ENCODE data around the gene TENM4. TPM values are rescaled to one million over a fixed set of nuclear protein-coding genes. Genes with fewer than 3 reads are reported as not detected.

The TENM4 gene
- total RNA-seq, 1 experiment from 2014 or later: 9.9 TPM

- H3K4me3 Mint-ChIP-seq (ENCODE audit: unreplicated experiment): no peak overlapping the region
- ChIA-PET CTCF (interaction anchor here (0.6 to 4.9 kb wide), 5 partner anchors 10 to 496 kb away, joined by 3 to 24 read pairs (median 3); no protein-coding TSS in a partner anchor), POLR2A (interaction anchor here (1.6 kb wide), 1 partner anchor 10 kb away, joined by 4 read pairs; no protein-coding TSS in a partner anchor)
- no peak overlapping the region for H3K27ac Mint-ChIP-seq (ENCODE audit: low read depth, unreplicated experiment)
- intact Hi-C loops (cut with micrococcal nuclease): no loop called here
- no peaks in the 10 kb centered on the region for H3K27me3 Mint-ChIP-seq (ENCODE audit: insufficient read depth, unreplicated experiment)
- no peak for DNase-seq (ENCODE audit: unreplicated experiment)
- no TSS peak for BruUV-seq (replicated peaks)
- no peaks in the 10 kb centered on the region for H3K36me3 Mint-ChIP-seq (ENCODE audit: insufficient read depth, unreplicated experiment)
- no peaks in the 10 kb centered on the region for H3K9me3 Mint-ChIP-seq (ENCODE audit: unreplicated experiment)
- TF ChIP-seq, protein P1, sequence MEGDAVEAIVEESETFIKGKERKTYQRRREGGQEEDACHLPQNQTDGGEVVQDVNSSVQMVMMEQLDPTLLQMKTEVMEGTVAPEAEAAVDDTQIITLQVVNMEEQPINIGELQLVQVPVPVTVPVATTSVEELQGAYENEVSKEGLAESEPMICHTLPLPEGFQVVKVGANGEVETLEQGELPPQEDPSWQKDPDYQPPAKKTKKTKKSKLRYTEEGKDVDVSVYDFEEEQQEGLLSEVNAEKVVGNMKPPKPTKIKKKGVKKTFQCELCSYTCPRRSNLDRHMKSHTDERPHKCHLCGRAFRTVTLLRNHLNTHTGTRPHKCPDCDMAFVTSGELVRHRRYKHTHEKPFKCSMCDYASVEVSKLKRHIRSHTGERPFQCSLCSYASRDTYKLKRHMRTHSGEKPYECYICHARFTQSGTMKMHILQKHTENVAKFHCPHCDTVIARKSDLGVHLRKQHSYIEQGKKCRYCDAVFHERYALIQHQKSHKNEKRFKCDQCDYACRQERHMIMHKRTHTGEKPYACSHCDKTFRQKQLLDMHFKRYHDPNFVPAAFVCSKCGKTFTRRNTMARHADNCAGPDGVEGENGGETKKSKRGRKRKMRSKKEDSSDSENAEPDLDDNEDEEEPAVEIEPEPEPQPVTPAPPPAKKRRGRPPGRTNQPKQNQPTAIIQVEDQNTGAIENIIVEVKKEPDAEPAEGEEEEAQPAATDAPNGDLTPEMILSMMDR (IDR thresholded peaks at IDR 0.05; ENCODE audit: unreplicated experiment): no peak
- H3K4me1 Mint-ChIP-seq (ENCODE audit: insufficient read depth, unreplicated experiment): no peaks in the 10 kb centered on the region
Measured at GRCh38 chr11:78725200-78725599, 715.6 kb downstream of the TENM4 start.

- no peaks in the 10 kb centered on the region for H3K27me3 Mint-ChIP-seq (ENCODE audit: insufficient read depth, unreplicated experiment)
- no TSS peak for BruUV-seq (replicated peaks)
- no peak for DNase-seq (ENCODE audit: unreplicated experiment)
Measured at GRCh38 chr11:78722786-78723185, 718.0 kb downstream of the TENM4 start.

DNA sequence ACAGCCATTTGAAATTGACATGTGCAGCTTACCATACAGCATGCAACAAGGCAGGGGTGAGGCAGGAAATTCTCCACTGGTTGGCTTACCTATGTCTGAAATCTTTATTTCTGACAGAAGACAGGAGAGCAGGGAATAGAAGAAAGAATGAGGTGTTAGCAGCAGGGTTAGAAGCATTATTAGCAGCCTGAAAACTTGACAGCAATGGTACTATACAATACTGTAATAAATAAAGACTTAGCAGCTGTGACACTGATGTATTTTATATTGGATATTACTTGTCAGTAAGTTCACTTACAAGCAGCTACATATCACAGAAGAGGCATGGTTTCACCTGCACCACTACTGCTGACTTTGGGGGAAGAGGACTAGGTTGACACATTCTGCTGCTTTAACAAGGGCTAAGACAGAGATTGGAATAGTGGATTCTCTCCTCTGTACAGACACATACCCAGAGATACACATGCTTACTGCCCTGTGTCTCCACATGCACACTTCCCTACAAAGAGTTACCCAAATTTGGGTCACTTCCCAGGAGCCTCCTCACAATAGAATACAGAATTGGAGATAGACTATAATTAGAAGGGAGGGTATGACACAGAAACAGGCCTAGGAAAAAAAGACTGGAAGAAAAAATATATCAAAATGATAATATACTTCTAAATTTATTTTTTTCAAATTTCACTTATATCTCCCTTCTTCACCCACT lies 720.4 kb downstream of the TENM4 start:
- Mint-ChIP-seq H3K9me3 (ENCODE audit: unreplicated experiment) (no peaks in the 10 kb centered on the region), H3K27me3 (ENCODE audit: insufficient read depth, unreplicated experiment) (no peaks in the 10 kb centered on the region)

More at GRCh38 chr11:78722786-78723185, 718.0 kb downstream of the TENM4 start:
- H3K9me3 Mint-ChIP-seq (ENCODE audit: unreplicated experiment): no peaks in the 10 kb centered on the region
- H3K4me3 Mint-ChIP-seq (ENCODE audit: unreplicated experiment): no peak overlapping the region
- POLR2A ChIA-PET: no interaction called here
- H3K36me3 Mint-ChIP-seq (ENCODE audit: insufficient read depth, unreplicated experiment): no peaks in the 10 kb centered on the region
- no peak overlapping the region for H3K27ac Mint-ChIP-seq (ENCODE audit: low read depth, unreplicated experiment)
- intact Hi-C loops (cut with micrococcal nuclease): no loop called here
- TF ChIP-seq, protein P1 (IDR thresholded peaks at IDR 0.05; ENCODE audit: unreplicated experiment): no peak
- CTCF ChIA-PET: interaction anchor here (0.5 to 4.9 kb wide), 6 partner anchors 28 to 495 kb away, joined by 3 to 24 read pairs (median 4); no protein-coding TSS in a partner anchor
- H3K4me1 Mint-ChIP-seq (ENCODE audit: insufficient read depth, unreplicated experiment): no peaks in the 10 kb centered on the region

DNA sequence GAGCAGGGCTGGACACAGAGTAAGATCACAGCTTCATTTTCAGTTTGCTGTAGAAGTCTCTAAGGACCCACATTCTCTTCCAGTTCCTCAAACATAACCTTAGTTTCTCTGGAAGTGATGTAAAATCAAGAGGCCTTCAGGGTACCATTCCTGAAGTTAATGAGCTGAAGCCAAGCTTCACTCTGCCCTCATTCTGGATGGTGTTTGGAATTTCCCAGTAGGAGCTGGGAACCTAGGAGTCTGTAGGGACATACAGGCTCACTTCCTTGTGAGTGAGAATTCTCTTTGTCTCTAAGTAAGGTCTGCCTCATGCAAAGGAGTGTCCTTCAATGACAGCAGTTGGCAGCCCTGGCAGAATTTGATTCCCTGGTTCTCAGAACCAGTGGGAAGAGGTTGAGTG lies 723.8 kb downstream of the TENM4 start:
- H3K27me3 Mint-ChIP-seq (ENCODE audit: insufficient read depth, unreplicated experiment): no peaks in the 10 kb centered on the region
- no peaks in the 10 kb centered on the region for H3K9me3 Mint-ChIP-seq (ENCODE audit: unreplicated experiment)
- ChIA-PET POLR2A (no interaction called here), CTCF (interaction anchor here (0.6 to 8.3 kb wide), 16 partner anchors 9 to 442 kb away, joined by 3 to 166 read pairs (median 3); no protein-coding TSS in a partner anchor)
- TF ChIP-seq, protein P1 (IDR thresholded peaks at IDR 0.05; ENCODE audit: unreplicated experiment): no peak
- no peak overlapping the region for H3K4me3 Mint-ChIP-seq (ENCODE audit: unreplicated experiment)
- BruUV-seq (replicated peaks): no TSS peak
- H3K36me3 Mint-ChIP-seq (ENCODE audit: insufficient read depth, unreplicated experiment): peaks cover 4% of the 10 kb centered on the region
- H3K27ac Mint-ChIP-seq (ENCODE audit: low read depth, unreplicated experiment): no peak overlapping the region
- H3K4me1 Mint-ChIP-seq (ENCODE audit: insufficient read depth, unreplicated experiment): peaks cover 12% of the 10 kb centered on the region
- no peak for DNase-seq (ENCODE audit: unreplicated experiment)
- intact Hi-C loops (cut with micrococcal nuclease): loop anchor here (5.0 kb wide), 1 partner anchor 55 kb away; no protein-coding TSS in a partner anchor

More for the DNA sequence above, 720.4 kb downstream of the TENM4 start:
- DNase-seq (ENCODE audit: unreplicated experiment): no peak
- ChIA-PET CTCF (interaction anchor here (1.2 to 8.3 kb wide), 3 partner anchors 22 to 75 kb away, joined by 4 to 166 read pairs (median 24); no protein-coding TSS in a partner anchor), POLR2A (no interaction called here)
- no peak overlapping the region for H3K4me3 Mint-ChIP-seq (ENCODE audit: unreplicated experiment)
- H3K36me3 Mint-ChIP-seq (ENCODE audit: insufficient read depth, unreplicated experiment): no peaks in the 10 kb centered on the region
- TF ChIP-seq, protein P1 (IDR thresholded peaks at IDR 0.05; ENCODE audit: unreplicated experiment): no peak
- intact Hi-C loops (cut with micrococcal nuclease): no loop called here
- peaks cover 9% of the 10 kb centered on the region for H3K4me1 Mint-ChIP-seq (ENCODE audit: insufficient read depth, unreplicated experiment)
- no peak overlapping the region for H3K27ac Mint-ChIP-seq (ENCODE audit: low read depth, unreplicated experiment)
- no TSS peak for BruUV-seq (replicated peaks)

Data from MCF 10A (cell line).